ENCODE data around the gene ATP5PD.

The ATP5PD gene

GRCh38 chr17:75090871-75091854, 44.4 kb upstream of the ATP5PD start:
- no peak for TF ChIP-seq CTCF (IDR thresholded peaks at IDR 0.05; ENCODE audit: control extremely low read depth, extremely low read depth, low read depth, missing control alignments)
- ChIA-PET CTCF (interaction anchor here (1.0 to 6.3 kb wide), 4 partner anchors 15 to 130 kb away, joined by 3 to 36 read pairs (median 6); partner anchors contain the start of gene ARMC7), POLR2A (no interaction called here)
- DNase-seq (ENCODE audit: extremely low spot score), result no peak

GRCh38 chr17:75088465-75089417, 42.0 kb upstream of the ATP5PD start:
- DNase-seq (ENCODE audit: extremely low spot score), result no peak
- no peak for TF ChIP-seq CTCF (IDR thresholded peaks at IDR 0.05; ENCODE audit: control extremely low read depth, extremely low read depth, low read depth, missing control alignments)
- ChIA-PET CTCF (interaction anchor here (0.9 to 6.3 kb wide), 9 partner anchors 9 to 127 kb away, joined by 3 to 36 read pairs (median 5); partner anchors contain the start of gene NT5C), POLR2A (interaction anchor here (1.2 kb wide), 1 partner anchor 27 kb away, joined by 3 read pairs; no protein-coding TSS in a partner anchor)

- CTCF ChIA-PET, result interaction anchor here (0.9 to 6.3 kb wide), 10 partner anchors 8 to 126 kb away, joined by 3 to 36 read pairs (median 5); partner anchors contain the start of gene NT5C
- DNase-seq (ENCODE audit: extremely low spot score), result peak; percentile 72
- POLR2A ChIA-PET, result interaction anchor here (0.5 to 1.2 kb wide), 2 partner anchors 26 to 107 kb away, joined by 3 to 7 read pairs; no protein-coding TSS in a partner anchor
- no peak for TF ChIP-seq CTCF (IDR thresholded peaks at IDR 0.05; ENCODE audit: control extremely low read depth, extremely low read depth, low read depth, missing control alignments)
Observed at GRCh38 chr17:75087558-75088453, 41.0 kb upstream of the ATP5PD start, which contains the start of gene SLC16A5. SLC16A5 (plus strand) TSS chr17:75087954; CDS start chr17:75093637, 5,683 bp downstream.

- POLR2A ChIA-PET, result interaction anchor here (0.5 kb wide), 1 partner anchor 107 kb away, joined by 7 read pairs; no protein-coding TSS in a partner anchor
- CTCF ChIA-PET, result interaction anchor here (1.4 to 6.3 kb wide), 7 partner anchors 8 to 85 kb away, joined by 4 to 36 read pairs (median 8); partner anchors contain the start of gene NT5C
- TF ChIP-seq CTCF (IDR thresholded peaks at IDR 0.05; ENCODE audit: control extremely low read depth, extremely low read depth, low read depth, missing control alignments), result no peak
- DNase-seq (ENCODE audit: extremely low spot score), result no peak
Observed at GRCh38 chr17:75087182-75087557, 40.4 kb upstream of the ATP5PD start.

GRCh38 chr17:75086496-75087181, 39.9 kb upstream of the ATP5PD start:
- CTCF ChIA-PET, result interaction anchor here (1.7 to 6.3 kb wide), 3 partner anchors 20 to 85 kb away, joined by 4 to 36 read pairs (median 9); no protein-coding TSS in a partner anchor

More at GRCh38 chr17:75086496-75087181, 39.9 kb upstream of the ATP5PD start:
- DNase-seq (ENCODE audit: extremely low spot score), result no peak
- TF ChIP-seq CTCF (IDR thresholded peaks at IDR 0.05; ENCODE audit: control extremely low read depth, extremely low read depth, low read depth, missing control alignments), result no peak
- POLR2A ChIA-PET, result no interaction called here
